Hematopoietic multipotent progenitor cell treated with erythropoietin and hydrocortisone succinate and interleukin-3 and kit ligand, for 8 days (in vitro differentiated cells): ENCODE measurements around the gene PC.
A peak's percentile ranks its signal among the peaks of the same experiment; 100 is the strongest.

Source experiments
- DNase-seq: peaks from one replicate; pipeline ENCODE4 v3.0.0-alpha.2; 2015

PC gene

DNA sequence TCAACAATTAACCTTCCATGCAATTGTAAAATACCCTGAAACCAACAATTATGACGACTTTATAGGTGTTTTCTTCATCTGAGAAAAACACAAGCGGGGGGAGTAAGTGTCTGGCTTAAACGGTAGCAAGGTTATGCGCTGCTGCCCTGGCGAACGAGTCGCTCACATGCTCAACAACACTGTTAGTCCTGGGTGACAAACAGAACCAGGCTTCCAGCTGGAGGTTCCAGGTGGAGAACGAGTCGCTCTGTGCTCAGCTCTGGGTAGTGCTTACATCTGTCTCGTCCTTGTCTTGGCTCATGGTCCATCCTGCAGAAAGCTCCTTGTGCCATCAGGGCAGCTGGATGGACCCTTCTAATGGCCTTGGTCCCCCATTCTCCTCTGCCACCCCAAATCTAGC lies 48.2 kb downstream of the PC start:
- DNase-seq: no peak

DNA sequence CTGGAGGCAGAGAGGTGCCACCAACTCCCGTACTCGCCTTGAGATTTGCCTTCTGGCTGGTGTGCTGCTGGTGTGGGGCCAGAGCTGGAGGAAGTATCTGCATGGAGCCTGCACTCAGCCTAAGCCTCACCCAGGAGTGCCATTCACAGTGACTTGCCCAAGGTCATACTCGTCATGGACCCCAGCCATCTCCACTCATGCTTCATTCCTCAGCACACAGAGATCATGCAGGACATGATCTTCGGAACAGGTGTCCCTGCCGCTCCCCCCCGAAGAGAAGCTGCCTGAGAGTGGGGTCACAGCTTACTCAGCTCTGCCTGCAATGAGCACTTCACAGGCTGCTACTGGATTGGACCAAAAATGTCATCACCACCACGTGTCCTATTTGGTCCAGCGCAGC lies 49.0 kb downstream of the PC start:
- no peak for DNase-seq

DNA sequence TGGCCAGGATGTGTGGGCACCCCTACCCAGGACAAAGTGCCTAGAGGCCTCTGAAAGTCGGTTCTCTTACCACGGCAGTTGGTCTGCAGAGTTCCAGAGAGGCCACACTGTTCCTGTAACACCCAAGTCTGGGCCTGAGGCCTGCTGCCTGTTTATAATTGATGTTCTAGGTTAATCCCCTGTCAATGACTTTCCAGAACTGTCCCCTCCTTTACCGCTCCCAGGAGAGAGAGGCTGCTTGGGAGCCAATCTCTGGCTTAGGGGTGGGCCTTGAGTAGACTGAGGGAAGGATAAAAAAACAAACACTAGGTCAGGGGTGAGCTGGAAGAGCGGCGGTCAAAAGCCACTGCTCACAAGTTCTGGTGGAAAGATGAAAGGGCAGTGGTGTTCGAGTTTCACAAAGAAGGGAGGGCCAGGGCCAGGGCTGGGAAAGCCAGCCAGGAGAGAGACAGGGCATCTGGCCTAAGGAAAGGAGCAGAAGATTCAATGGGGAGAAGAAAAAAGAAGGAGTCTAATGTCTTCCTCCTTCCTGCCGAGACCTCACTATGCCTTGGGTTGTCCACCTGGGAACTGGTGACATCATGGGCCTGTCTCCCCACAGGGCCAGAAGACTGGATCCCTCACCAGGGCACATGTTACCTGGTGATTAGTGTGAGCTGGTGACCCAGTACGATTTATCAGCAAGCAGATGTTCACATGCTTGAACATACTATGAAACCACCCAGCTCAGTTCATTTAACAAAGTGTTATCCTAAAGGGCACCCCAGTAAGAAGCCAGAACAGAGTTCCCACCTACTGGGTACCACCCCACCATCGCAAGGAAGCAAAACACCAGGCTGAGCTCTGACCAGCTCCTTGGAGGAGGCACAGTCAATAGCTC lies 50.2 kb downstream of the PC start:
- DNase-seq: peak; percentile 80

DNA sequence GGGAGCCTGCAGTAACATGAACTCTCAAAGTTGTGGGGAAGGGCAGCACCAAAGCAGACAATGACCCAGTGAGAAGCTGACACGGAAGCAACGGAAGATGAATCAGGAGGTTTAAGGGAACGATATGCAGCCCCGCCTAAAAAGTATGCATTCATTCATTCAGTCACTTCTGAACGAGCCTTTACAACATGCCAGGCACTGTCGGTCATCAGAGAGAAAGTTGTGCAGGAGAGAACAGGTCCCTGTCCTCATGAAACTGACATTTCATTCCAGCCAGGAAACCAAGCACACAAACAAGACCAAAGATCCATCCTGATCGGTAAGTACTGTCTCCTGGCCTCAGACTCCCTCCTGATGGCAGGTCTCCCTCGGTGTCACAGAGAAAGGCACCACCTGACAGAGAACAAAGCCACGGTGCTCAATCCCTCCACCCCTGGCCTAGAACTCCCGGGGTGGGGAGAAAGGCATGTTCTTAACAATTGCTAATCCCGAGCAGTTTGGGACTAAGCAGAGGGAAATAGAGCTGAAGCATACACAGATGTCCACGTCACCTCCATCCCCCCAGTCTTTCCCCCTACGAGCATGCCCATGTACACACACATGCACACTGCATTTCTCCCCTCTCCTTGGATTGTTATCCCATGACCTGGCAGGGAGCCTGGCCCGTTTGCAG lies 52.0 kb downstream of the PC start:
- no peak for DNase-seq

DNA sequence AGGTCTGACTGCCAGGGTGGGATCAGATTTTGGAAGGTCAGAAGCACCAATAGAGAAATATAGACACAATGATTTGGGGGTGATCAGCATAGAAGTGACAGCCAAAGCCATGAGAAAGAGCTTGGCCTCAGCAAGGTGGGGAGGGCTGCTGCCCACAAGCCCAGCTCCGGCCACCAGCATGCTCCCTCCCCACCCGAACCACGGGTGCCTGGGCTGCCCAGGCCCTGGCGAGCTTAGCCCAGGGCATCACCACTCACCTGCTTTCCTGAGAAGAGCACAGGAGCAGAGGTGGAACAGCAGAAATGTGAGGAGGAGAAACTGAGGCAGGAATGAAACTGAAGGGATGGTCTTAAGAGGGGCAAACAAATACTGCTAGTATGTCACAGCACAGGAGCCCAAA lies 52.6 kb downstream of the PC start:
- DNase-seq: no peak

DNA sequence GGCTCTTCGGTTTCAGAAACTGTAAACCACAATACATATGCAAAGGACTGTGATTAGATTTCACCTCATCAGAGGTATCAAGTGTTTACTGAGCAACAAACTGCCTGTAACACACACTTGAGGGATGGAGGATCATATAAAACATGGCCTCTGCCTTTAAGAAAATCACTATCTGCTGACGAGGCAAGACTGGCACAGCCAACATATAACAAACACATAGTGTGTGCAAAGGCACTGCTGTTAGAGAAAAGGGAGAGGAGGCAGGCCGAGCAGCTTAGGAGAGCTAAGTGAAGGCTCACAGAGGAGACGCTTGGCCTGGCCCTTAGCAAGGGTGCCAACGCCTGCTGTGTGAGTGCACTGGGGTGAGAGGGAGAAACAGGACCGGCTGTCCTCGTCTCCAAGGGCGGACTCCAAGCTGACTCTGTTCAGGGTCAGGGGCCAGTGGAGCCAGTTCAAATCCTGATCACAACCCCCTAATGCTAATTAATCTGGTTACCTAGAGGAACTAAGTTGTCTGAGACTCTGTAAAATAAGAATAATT lies 53.1 kb downstream of the PC start:
- no peak for DNase-seq

DNA sequence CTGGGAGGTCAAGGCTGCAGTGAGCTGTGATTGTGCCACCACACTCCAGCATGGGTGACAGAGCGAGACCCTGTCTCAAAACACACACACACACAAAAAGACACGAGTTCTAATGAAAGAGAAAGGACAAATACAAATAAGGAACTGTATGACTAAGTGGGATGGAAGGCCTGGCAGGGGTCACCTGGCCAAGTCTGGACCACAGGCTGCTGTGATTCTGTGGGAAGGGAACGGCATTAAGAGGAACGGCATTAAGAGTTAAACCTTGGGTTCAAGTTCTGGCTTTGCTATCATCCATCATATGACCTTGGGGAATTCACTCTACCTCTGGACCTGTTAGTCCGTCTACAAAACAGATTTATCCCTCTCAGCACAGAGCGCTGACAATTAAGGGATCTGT lies 53.6 kb downstream of the PC start:
- no peak for DNase-seq

DNA sequence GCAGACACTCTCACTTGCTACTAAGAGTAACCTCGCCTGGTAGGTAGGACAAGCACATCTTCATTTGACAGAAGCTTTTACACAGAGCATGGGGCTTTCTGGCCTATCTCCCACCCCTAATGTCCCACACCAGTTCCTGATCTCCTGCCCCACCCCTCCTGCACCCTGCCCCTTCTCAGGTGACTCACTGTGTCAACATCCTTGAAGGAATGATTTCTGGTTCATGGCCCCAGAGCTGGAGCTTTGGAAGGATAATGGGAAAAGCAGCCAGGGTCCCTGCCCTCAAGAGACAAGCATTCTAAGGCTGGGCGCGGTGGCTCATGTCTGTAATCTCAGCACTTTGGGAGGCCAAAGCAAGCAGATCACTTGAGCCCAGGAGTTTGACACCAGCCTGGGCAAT lies 54.1 kb downstream of the PC start:
- DNase-seq: no peak

DNA sequence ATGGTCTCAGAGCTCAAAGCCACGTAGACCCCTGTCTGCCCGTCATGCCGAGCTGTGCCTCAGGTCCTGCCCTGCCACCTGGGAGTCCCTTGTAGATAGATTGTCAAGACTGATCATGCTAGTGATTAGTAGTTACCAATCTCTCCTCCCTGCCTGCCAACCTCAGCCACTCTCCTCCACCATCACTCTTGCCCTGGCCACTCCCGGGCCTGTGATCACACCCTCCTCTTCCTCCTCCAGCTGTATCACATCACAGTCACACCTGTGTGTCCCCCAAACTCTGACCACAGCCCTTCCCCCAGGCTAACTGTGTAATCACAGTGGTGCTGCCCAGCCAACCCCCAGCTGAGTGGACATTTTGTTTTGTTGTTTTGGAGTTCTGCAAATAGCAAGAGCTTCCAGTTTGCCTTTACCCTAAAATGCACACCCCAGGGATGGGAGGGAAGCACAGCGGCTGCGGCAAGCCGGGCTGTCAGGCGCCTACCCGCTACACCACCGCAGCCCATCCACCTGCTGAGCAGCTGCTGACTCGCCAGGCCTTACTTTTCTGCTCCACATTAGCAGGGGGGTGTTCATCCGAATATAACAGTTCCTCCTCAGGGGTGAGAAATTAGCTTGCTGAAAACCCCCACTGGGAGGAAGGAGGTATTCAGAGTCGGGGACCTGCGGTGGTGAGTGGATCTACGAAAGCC lies 55.6 kb downstream of the PC start:
- DNase-seq: no peak

DNA sequence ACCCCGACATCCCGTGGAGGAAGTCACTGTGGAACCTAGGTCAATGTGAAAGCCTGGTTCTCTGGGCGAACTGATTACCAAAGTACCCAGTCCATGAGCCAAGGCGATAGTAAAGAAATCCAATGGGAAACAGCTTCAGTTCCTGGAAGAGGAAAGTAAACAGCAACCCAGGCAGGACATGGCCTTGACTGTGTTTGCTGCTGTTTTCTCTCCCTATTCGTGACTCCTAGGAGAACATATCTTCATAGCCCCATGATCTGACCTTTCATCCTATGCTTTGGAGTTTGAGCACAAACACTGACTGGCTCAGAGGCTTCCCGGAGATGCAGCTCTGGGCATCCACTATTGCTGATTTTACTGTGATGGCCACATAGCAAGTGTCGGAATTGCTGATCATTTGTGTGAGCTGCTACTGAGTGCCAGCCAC lies 56.2 kb downstream of the PC start:
- DNase-seq: no peak

DNA sequence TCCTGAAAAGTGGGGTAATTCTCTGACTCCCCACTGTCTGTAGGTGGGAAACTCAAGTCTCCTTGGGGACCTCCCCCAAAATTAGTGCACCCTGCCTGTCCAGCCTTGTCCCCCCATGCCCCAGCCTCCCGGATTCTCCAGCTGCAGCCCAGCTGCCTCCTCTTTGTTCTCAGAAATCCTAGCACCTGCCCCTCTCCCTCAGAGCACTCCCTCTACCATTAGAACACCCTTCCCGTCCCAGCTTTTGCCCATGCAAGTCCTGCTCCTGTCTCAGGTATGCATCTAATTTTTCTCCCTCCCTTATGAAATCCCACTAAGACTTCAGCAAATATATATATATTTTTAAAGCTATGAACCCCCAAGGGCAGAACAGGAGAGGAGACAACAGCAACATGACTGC lies 64.0 kb downstream of the PC start:
- DNase-seq: no peak

DNA sequence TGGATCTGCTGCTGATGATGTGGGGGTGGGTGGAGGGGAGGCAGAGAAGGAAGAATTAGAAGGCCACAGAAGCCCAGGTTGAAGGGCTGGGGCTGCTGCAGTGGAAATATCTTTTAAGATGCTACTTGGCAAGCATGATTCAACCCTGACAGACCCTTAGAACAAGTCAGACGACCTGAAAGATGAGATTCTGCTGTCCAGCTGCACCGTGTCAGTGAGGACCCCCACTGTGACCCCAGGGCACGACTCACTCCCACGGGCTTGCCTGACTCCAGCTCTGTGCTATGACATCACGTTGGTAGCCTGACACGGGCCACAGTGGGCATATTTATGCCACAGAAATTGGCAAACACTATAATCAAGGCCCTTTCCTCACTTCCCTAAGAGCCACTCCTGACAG lies 65.3 kb downstream of the PC start:
- no peak for DNase-seq

DNA sequence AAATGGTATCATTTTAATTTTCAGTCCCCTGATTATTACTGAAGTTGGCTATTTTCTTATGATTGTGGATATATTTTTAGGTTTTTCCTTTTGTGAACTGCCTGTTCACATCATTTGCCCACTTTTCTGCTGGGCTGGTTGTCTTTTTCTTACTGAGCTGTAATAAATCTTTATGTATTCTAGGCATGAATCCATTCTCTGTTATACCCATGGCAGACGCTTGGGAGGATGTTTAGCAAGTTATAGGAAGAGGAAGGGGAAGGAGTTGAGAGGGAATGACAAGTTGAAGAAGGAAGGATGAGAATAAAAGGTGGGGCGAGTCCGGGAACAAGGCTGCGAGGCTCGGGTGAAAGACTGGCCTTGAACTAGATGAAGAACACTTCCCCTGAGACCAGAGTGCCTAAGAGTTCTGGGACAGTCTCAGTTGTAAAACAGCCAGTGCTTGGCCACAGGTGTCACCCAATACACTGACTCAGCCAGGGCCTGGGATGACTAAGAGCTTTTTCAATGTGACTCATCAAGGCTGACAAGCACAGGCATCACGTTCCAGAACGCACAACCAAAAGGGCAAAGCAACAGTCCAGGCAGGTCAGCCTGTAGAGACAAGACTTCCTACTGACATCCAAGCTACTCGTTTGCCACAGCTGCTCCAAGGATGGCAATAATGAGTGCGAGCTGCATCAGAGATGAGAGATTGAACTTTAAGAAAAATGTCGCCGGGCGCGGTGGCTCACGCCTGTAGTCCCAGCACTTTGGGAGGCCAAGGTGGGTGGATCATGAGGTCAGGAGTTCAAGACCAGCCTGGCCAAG lies 66.1 kb downstream of the PC start:
- peak; percentile 86 for DNase-seq

DNA sequence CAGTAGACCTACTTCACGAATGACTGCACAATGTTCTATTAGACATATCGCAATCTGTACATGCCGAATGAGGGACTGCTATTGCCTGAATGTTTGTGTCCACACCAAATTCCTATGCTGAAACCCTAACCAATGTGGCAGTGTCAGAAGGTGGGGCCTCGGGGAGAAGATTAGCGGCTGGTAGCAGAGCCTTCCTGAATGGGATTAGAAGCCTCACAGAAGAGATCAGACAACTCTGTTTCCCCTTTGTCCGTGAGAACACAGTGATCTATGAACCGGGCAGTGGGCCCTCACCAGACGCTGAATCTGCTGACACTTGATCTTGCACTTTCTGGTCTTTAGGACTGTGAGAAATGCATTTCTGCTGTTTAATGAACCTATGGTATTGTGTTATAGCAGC lies 68.2 kb downstream of the PC start:
- no peak for DNase-seq

DNA sequence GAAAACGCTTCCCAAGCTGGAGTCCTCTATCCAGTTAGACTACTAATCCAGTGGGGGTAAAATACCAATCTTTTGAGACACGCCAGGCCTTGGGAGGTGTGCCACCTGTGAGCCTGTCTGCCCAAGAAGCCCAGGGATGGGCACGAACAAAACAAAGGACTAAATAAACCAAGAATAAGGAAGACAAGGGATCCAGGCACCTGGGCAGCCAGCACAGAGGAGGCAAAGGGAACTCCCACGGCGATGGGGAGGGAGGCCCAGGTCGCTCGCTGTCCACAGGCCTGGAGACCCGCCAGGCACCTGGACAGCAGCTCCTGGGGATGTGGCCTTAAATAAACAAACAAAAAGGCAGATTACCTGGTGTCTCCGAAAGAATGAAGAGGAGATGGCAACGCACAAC lies 69.9 kb downstream of the PC start:
- DNase-seq: no peak

DNA sequence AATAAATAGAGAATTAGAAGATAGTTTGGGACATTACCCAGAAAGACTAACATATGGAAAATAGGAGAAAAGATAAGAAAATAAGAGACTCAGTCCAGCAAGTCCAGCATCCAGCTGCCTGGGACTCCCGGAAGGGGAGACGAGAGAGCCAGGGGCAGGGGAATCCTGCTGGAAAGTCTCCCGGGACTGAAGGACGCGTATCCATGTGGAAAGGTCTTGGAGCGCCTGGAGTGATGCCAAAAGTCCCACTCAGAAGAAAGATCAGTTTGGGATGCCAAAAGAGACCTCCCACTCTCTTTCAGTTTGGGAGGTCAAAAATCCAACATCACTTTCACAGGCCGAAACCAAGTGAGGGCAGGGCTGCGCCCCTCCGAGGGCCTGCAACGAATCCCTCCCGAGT lies 70.7 kb downstream of the PC start:
- no peak for DNase-seq

DNA sequence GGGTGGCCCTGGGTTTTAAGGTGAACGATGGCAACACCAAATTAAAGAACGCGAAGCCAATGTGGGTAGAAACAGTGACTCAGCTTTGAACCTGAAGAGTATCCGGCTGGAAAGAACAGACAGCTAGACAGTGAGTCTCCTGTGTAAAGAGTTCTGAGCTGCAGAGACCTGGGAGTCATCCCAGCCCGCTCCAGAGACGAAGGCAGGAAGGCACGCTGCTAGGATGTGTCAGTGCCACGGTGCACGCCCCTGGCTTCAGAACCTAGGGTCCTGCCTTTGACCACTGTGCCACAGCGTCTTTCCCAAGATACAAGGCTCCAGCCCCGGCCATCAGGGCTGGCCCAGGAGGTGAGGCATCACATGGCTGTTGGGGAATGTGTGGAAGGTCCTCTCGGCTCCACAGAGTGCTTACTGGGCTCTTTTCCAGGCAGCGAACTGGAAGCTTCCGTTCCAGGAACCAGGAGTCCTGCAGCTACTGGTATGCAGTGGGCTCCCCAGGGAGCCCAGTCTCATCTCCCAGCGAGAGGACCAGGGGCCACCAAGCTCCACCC lies 71.4 kb downstream of the PC start:
- DNase-seq: no peak

DNA sequence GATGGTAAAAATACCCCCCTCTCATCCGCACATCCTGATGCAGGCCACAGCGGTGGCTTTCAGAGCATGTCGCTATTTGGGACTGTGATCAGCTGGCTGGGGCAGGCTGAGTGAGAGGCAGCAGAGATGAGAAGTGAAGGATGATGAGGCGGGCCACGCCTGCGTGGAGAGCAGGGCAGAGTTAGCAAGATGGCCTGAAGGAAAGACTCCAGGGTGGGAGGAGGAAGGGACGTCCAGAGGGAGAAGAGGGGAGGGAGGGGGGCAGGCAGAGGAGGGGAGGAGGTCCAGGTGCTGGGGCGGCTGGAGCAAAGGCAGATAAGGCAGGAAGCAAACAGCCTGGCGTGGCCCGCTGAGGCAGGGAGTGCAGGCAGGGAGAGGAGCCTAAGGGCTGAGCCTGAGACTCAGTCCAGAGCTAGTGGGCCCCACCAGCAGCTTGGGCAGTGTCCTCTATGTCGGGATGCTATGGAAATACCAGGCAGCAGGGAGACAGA lies 72.2 kb downstream of the PC start:
- no peak for DNase-seq

DNA sequence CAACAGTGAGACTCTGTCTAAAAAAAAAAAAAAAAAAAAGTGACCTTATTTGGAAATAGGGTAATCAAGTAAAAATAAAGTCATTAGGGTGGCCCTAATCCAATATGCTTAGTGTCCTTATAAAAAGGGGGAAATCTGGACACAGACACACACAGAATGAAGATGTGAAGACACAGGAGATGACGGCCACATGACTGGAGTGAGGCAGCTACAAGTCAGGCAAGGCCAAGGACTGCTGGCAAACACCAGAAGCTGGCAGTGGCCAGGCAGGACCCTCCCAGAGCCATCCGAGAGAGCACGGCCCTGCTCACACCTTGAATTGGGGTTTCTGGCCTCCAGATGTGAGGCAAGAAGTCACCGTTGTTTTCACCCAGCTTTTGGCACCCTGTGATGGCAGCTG lies 72.7 kb downstream of the PC start:
- no peak for DNase-seq

DNA sequence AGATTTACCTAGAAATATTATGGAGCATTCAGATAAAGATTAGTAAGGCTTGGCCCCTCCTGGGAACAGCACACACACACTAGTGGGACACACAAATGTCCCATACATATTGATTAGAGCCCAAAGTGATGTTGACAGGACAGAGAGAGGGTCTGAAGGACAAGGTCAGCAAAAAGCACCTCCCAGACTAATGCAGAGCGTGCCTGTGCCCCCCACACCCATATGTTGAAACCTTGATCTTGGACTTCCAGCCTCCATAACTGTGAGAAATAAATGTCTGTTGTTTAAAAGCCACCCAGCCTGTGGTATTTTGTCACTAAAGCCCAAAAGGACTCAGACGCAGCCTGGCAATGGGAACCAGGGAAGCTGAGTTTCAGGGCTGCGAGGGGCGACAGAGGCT lies 73.7 kb downstream of the PC start:
- DNase-seq: no peak

DNA sequence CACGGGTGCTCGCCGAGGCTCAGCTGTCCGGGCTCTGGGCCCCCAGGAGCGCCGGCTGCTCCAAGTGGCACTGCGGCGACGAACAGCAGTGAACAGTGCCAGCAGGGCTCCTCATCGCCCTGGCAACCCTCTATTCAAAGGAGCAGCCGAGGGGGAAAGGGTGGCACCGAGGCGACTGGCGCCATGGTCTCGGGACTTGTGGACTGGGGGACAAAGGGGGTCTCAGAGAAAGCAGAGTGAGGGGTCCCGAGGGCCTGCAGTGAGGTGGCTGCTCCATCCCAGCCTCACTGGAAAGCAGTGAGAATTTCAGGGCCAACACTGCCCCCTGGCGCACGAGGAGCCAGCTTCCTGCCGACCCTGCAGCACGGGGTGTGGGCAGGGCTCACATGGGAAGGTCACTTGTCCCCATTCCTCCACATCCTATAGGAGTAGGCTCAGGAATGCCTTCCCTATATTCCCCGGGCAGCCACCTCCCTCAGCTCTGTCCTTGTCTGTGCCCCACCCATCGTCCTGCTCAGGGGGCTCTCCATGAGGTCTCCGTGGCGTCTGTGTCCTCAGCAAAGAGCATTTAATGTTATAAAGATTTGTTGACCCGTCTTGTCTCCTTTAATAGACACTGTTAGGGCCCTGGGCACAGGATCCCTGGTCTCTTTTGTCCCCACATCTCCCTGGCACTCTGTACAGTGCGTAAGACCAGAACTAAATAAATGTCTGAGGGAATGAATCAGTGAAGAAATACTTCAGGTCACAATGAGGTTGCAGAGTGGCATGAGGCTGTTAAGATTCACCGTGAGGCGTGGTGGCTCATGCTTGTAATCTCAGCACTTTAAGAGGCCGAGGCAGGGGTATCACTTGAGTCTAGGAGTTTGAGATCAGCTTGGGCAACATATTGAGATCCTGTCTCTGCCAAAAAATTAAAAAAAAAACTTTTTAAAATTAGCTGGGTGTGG lies 74.9 kb downstream of the PC start:
- peak; percentile 60 for DNase-seq
